Sigmoid colon (tissue), 4 donors: Measurements from ENCODE around the gene TRIM33.

Experiments used
- EP300 ChIP-seq, 4 donors: sonication (generic); formaldehyde crosslinking; IDR thresholded peaks; one replicate each; pipeline ENCODE4 v1.6.1; 2017; ENCODE audit warnings: antibody characterized with exemption in 4 of 4
- POLR2A ChIP-seq, 2 donors: fragments of 450-650 bp; IDR thresholded peaks; one replicate each; pipeline ENCODE4 v1.6.1; 2016; ENCODE audit warnings: antibody characterized with exemption in 2 of 2, mild to moderate bottlenecking in 2 of 2, moderate library complexity in 2 of 2
- POLR2AphosphoS5 ChIP-seq, 4 donors: sonication (generic); formaldehyde crosslinking; IDR thresholded peaks; one replicate each; pipeline ENCODE4 v1.6.1; 2017; ENCODE audit warnings: antibody characterized with exemption in 4 of 4
- TF ChIP-seq, protein P1 (sequence below), 4 experiments: fragments of 450-650 bp in 3 of 4; fragments of 200-600 bp in 1 of 4; IDR thresholded peaks; one replicate each; pipeline ENCODE4 v1.5.1; 2016 to 2019; ENCODE audit warnings: antibody characterized with exemption in 4 of 4, mild to moderate bottlenecking in 3 of 4, moderate library complexity in 2 of 4

DNA sequence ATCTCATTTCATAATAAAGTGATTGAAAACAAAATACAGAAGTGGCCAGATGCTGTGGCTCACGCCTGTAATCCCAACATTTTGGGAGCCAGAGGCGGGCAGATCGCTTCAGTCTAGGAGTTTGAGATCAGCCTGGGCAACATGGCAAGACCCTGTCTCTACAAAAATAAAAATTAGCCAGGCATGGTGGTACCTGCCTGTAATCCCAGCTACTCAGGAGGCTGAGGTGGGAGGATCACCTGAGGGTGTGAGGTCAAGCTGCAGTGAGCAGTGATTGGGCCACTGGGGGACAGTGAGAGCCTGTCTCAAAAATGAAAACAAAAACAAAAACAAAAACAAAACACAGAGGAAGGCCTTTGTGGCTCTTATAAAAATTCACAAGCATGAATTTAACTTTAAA lies 38.6 kb downstream of the TRIM33 start:
- TF ChIP-seq, protein P1, sequence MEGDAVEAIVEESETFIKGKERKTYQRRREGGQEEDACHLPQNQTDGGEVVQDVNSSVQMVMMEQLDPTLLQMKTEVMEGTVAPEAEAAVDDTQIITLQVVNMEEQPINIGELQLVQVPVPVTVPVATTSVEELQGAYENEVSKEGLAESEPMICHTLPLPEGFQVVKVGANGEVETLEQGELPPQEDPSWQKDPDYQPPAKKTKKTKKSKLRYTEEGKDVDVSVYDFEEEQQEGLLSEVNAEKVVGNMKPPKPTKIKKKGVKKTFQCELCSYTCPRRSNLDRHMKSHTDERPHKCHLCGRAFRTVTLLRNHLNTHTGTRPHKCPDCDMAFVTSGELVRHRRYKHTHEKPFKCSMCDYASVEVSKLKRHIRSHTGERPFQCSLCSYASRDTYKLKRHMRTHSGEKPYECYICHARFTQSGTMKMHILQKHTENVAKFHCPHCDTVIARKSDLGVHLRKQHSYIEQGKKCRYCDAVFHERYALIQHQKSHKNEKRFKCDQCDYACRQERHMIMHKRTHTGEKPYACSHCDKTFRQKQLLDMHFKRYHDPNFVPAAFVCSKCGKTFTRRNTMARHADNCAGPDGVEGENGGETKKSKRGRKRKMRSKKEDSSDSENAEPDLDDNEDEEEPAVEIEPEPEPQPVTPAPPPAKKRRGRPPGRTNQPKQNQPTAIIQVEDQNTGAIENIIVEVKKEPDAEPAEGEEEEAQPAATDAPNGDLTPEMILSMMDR (IDR thresholded peaks at IDR 0.05) = no peak
- TF ChIP-seq POLR2AphosphoS5 (IDR thresholded peaks at IDR 0.05) = no peak
- TF ChIP-seq POLR2A (IDR thresholded peaks at IDR 0.05) = no peak
- no peak for TF ChIP-seq EP300 (IDR thresholded peaks at IDR 0.05)
